HG03460 (cell line): Measurements from ENCODE around the gene FAM81B.
"Not testable (repeated sequence)": the region's sequence is repeated elsewhere in the genome, so short reads cannot be mapped to it uniquely, and the experiment has no call there.

ENCODE experiments used
- ATAC-seq: cut with Tn5 transposase; IDR thresholded peaks from one replicate; pipeline ENCODE4 v1.9.1; 2021; ENCODE audit not compliant: unreplicated experiment

FAM81B gene, protein sequence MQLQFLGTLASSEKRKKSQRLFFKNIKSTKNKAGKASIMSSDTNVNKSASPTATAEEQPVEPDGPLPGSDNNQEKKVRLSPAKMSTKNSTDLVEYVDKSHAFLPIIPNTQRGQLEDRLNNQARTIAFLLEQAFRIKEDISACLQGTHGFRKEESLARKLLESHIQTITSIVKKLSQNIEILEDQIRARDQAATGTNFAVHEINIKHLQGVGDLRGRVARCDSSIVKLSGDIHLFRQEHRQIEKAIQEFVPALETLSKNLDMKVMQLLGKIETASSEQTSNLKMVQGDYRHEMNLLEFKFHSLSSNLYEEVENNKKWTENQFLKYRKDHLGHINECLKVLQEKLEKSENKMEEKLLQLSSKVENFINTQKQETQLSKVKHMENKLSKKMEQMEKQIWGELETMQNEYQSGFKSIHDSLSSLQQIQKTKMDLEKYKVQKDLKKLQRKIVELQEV

GRCh38 chr5:95390812-95391492 is at the start of gene FAM81B:
Gene FAM81B (plus strand): TSS chr5:95391366. CDS start chr5:95391390, 24 bp downstream.
- no peak for ATAC-seq

- not testable (repeated sequence) for ATAC-seq
Observed at GRCh38 chr5:95341444-95341843, 49.7 kb upstream of the FAM81B start.

- no peak for ATAC-seq
Observed at GRCh38 chr5:95347506-95348120, 43.6 kb upstream of the FAM81B start.

DNA sequence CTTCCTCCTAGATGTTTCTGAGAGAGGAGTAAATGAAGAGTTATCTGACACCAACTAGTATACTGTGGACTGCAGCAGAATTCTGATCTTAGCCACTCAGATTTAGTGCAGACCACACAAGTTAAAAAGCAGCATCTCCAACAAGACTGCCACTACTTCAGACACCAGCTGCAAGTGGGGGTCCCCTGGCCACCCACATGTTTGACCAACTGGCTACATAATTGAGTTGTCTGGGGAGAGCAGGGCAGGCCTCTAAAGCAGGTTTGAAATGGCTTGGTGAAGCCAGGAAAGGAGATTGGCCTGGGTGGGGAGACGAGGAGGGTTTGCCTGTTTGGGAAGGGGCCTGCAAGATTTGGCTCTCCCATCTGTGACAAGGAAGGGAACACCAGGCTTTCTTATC is 40.5 kb upstream of the FAM81B start:
- ATAC-seq: no peak

DNA sequence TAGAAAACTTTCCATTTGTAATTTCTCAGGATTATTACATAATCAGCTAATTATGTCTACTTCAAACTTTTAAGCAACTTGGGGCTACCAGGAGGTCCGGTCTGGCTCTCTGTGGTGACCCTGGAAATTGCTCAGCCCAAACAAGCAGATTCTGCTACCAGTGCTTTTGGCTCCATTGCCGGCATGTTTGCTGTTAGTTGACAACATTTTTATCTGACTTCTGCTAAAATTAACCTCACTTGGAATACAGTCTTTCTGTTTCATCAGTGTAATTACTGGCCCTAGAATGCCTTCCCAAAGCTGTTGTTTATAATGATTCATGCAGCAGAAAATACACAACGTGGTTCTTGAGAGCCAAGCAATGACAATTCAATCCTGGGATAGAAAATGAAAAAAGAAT is 38.5 kb upstream of the FAM81B start:
- ATAC-seq: no peak

- ATAC-seq: no peak
Observed at GRCh38 chr5:95358320-95358719, 32.8 kb upstream of the FAM81B start.

- ATAC-seq: no peak
Observed at GRCh38 chr5:95358848-95359247, 32.3 kb upstream of the FAM81B start.

DNA sequence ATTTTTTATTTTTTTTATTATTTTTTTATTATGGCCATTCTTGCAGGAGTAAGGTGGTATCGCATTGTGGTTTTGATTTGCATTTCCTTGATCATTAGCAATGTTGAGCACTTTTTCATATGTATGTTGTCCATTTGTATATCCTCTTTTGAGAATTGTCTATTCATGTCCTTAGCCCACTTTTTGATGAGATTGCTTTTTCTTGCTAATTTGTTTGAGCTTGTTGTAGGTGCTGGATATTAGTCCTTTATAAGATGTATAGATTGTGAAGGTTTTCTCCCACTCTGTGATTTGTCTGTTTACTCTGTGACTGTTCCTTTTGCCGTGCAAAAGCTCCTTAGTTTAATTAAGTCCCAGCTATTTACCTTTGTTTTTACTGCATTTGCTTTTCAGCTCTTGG is 30.5 kb upstream of the FAM81B start:
- ATAC-seq: not testable (repeated sequence)

- no peak for ATAC-seq
Observed at GRCh38 chr5:95365302-95366095, 25.7 kb upstream of the FAM81B start.

GRCh38 chr5:95369782-95370181 is 21.4 kb upstream of the FAM81B start:
- ATAC-seq: no peak

DNA sequence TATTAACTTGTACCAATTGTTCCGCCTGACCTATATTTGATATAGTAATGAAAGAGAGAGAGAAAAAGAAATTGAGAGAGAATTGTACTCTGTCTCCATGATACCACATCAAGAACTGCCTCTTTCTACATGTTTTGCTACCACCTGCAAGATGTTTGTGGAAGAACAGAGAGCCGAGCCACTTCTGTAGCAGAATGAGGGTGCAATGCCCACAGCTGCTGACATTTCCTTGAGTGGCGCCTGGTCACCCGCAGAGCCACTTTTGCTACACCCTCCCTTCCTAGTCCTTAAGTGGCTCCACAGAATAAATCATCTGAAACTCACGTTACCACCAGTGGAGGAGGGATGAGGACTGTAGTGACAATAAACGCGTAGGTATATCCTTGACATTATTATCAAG is 17.1 kb upstream of the FAM81B start:
- no peak for ATAC-seq

DNA sequence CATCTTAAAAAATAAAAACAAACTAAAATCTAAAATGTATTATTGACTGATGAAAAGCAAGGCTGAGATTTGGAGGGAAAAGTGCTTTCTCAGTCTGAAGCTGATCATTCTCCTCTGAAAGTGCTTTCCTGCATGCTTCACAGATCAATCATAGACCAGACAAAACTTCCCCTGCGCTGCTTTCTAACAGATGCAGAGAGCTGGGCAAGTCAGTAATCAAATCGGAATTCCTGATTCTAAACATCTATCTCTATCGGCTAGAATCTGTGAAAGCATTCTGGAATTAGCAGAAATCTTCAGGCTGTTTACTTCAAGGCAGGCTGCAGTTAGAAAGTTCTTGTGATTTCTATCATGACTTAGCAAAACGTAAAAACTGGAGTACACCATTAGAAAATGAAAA is 15.6 kb upstream of the FAM81B start:
- ATAC-seq: no peak

DNA sequence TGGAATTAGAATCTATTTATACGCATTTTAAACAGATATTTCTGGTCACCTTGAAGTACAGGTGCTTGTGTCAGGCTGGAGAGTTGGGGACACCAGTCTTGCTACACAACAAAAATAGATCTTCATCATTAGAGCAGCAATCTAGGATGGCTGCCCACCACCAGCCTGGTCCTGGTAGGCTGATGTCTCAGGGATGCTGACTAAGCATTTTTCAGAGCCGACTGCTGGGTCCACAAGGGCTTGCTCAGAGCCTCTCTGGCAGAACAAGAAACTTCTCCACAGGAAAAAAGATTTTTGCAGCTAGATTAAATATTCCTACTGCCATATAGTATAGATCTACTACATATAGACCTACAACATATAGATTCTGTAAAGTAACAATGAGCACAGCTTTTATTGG is 12.0 kb upstream of the FAM81B start:
- no peak for ATAC-seq

- ATAC-seq: no peak
Observed at GRCh38 chr5:95380103-95380628, 11.0 kb upstream of the FAM81B start.

GRCh38 chr5:95382801-95383200 is 8.4 kb upstream of the FAM81B start:
- ATAC-seq: no peak

- ATAC-seq: no peak
Observed at GRCh38 chr5:95384485-95385213, 6.5 kb upstream of the FAM81B start.

DNA sequence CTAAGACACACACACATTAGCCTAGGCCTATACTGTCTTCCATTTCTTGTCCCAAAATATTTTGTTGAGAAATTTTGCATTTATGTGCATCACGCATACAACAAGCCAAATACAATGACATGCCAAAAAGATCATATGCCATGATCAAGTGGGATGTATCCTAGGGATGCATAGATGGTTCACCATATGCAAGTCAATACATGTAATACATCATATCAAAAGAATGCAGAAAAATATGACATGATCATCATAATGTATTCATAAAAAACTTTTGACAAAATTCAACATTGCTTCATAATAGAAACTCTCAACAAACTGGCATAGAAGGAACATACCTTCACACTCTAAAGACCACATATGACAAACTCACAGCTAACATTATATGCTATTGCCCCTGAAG is 5.8 kb upstream of the FAM81B start:
- no peak for ATAC-seq

- not testable (repeated sequence) for ATAC-seq
Observed at GRCh38 chr5:95391965-95392364, 799 bp downstream of the FAM81B start.

GRCh38 chr5:95392593-95393182 is 1.5 kb downstream of the FAM81B start:
- ATAC-seq: no peak

GRCh38 chr5:95393279-95393678 is 2.1 kb downstream of the FAM81B start:
- ATAC-seq: no peak
